ENCODE data around the gene PES1. TPM values are rescaled to one million over a fixed set of nuclear protein-coding genes. Genes with fewer than 3 reads are reported as not detected.

The PES1 gene
- total RNA-seq, 1 donor from 2014 or later: 73.5 TPM

DNA sequence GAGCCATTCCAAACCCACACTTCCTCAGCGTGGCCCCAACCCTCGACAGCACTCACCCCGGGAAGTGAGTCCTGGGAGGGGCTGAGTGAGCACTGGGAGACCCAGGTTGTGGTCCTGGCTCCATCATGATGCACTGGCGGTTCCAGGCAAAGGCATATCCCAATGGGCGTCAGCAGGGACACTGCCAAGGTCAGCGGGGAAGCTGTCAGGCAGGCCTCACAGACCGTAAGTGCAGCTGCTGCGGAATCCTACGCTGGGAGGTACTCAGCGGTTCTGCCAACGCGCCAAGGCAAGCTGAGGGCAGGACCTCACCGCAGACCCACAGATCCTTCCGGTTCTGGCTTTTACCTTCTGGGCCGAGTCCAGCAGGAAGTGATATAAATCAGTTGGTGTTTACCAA lies 15.9 kb downstream of the PES1 start:
- H3K4me1 Mint-ChIP-seq (ENCODE audit: unreplicated experiment): peaks cover 10% of the 10 kb centered on the region
- no peak for DNase-seq (ENCODE audit: extremely low spot score, unreplicated experiment)
- no peak overlapping the region for H3K4me3 Mint-ChIP-seq (ENCODE audit: unreplicated experiment)
- H3K27ac Mint-ChIP-seq (ENCODE audit: unreplicated experiment): no peak overlapping the region
- H3K9me3 Mint-ChIP-seq (ENCODE audit: unreplicated experiment): no peaks in the 10 kb centered on the region
- peaks cover 16% of the 10 kb centered on the region for H3K27me3 Mint-ChIP-seq (ENCODE audit: unreplicated experiment)
- TF ChIP-seq CTCF (IDR thresholded peaks at IDR 0.05): no peak
- H3K36me3 Mint-ChIP-seq (ENCODE audit: unreplicated experiment): peaks cover 38% of the 10 kb centered on the region

DNA sequence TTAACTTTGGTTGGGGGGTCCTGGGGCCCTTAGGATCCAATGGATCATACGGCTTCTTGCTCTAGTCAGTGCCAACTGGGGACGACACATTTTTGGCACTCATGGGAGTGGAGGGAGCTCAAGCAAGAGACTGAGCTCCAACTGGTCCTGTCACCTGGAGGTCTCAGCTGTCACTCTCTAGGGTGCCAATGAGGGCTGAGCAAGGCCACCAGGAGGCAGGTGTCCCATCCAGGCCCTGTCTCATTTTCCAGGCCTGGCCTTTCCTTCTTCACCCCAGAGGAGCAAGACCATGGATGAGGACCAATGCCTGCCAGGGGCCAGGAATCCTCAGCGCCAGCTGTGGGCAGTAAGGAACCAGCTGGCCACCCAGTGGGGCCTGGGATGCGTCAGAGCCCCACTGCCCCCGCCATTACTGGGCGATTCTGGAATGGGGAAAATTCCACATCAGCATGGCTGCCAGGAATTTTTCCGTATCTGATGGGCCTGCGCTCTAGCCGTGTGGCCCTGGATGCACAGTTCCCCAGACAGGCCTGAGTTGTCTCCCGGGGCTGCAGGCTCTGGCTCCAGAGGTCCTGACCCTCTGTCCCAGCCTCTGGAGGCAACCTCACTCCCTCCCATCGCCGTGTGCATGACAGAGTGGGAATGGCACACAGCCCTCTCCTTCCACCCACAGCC lies 16.6 kb downstream of the PES1 start:
- Mint-ChIP-seq H3K9me3 (ENCODE audit: unreplicated experiment) (no peaks in the 10 kb centered on the region), H3K27me3 (ENCODE audit: unreplicated experiment) (peaks cover 17% of the 10 kb centered on the region), H3K4me3 (ENCODE audit: unreplicated experiment) (peak overlapping the region; percentile 59), H3K4me1 (ENCODE audit: unreplicated experiment) (peaks cover 10% of the 10 kb centered on the region), H3K36me3 (ENCODE audit: unreplicated experiment) (peaks cover 32% of the 10 kb centered on the region), H3K27ac (ENCODE audit: unreplicated experiment) (no peak overlapping the region)
- DNase-seq (ENCODE audit: extremely low spot score, unreplicated experiment): no peak
- no peak for TF ChIP-seq CTCF (IDR thresholded peaks at IDR 0.05)

DNA sequence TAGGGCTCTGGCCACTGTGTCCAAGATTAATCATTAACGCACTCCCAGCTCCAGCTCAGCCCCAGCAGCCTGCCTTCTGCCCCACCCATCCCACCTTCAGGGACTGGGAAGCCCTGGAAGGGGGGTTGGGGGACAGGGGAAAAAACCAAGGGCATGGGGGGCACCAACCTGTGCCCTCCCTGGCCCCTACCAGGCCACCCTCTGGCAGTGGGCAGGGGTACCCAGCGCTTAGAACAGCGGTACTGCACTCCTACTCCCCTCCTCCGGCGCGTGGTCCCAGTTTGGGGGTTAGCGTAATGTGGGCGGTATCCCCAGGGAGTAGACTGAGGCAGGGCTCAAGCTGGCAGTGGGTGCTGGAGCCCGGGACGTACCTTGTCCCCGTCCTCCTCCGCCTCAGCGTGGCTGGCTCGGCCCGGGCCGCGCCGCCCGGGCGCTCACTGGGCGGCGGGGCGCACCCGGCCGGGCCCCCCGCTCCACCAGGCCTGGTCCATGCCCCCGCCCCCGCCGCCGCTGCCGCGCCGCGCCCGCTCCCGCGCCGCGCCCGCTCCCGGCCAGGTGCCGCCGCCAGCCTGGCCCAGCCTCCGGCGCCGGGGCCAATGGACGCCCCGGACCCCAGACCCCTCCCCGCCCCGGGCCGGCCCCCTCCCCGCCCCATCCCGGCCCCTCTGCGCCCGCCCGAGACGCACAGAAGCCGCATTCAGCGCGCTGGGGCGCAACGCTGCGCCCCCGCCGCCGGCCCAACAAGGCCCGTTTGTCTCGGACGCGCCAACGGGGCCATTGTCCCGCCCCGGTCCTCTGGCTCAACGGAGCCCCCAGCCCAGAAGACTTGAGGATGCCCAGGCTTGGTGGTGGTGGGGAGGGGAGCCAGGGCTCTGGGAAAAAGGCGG lies 17.4 kb downstream of the PES1 start, which contains the start of gene GAL3ST1:
TSS of gene GAL3ST1 (minus strand) at position 571 of the 887 bp plus-strand sequence. CDS start 17,273 bp downstream, outside the sequence.
- peaks cover 10% of the 10 kb centered on the region for H3K4me1 Mint-ChIP-seq (ENCODE audit: unreplicated experiment)
- no peak for DNase-seq (ENCODE audit: extremely low spot score, unreplicated experiment)
- no peaks in the 10 kb centered on the region for H3K9me3 Mint-ChIP-seq (ENCODE audit: unreplicated experiment)
- no peak for TF ChIP-seq CTCF (IDR thresholded peaks at IDR 0.05)
- peaks cover 25% of the 10 kb centered on the region for H3K36me3 Mint-ChIP-seq (ENCODE audit: unreplicated experiment)
- peak within 1 kb of the TSS; percentile 59 for H3K4me3 Mint-ChIP-seq (ENCODE audit: unreplicated experiment)
- no peak within 1 kb of the TSS for H3K27ac Mint-ChIP-seq (ENCODE audit: unreplicated experiment)
- peaks cover 17% of the 10 kb centered on the region for H3K27me3 Mint-ChIP-seq (ENCODE audit: unreplicated experiment)

GRCh38 chr22:30573594-30574094 lies 18.1 kb downstream of the PES1 start:
- Mint-ChIP-seq H3K27ac (ENCODE audit: unreplicated experiment) (no peak overlapping the region), H3K4me3 (ENCODE audit: unreplicated experiment) (no peak overlapping the region)

More at GRCh38 chr22:30573594-30574094, 18.1 kb downstream of the PES1 start:
- Mint-ChIP-seq H3K27me3 (ENCODE audit: unreplicated experiment) (peaks cover 20% of the 10 kb centered on the region), H3K9me3 (ENCODE audit: unreplicated experiment) (no peaks in the 10 kb centered on the region), H3K36me3 (ENCODE audit: unreplicated experiment) (peaks cover 18% of the 10 kb centered on the region), H3K4me1 (ENCODE audit: unreplicated experiment) (peaks cover 10% of the 10 kb centered on the region)
- no peak for TF ChIP-seq CTCF (IDR thresholded peaks at IDR 0.05)
- no peak for DNase-seq (ENCODE audit: extremely low spot score, unreplicated experiment)

Measured in osteocyte (in vitro differentiated cells).